ENCODE data around the gene CLDND2.

CLDND2 gene

GRCh38 chr19:51339687-51340656 lies 28.8 kb downstream of the CLDND2 start:
- H3K36me3 ChIP-seq (replicated peaks), result no peaks in the 10 kb centered on the region; the same call in 1 of the 2 replicates
- H3K4me3 ChIP-seq, result peak overlapping the region; percentile 64
- in situ Hi-C loops (cut with MboI; ENCODE audit: low sequenced_read_pairs), result no loop called here
- peaks cover 8% of the 10 kb centered on the region for H3K4me1 ChIP-seq
- H3K9me3 ChIP-seq, result no peaks in the 10 kb centered on the region
- DNase-seq (ENCODE audit: low spot score in 2 of 2), result peak; percentile 93 to 100
- H3K27me3 ChIP-seq (ENCODE audit: low read depth), result no peaks in the 10 kb centered on the region

DNA sequence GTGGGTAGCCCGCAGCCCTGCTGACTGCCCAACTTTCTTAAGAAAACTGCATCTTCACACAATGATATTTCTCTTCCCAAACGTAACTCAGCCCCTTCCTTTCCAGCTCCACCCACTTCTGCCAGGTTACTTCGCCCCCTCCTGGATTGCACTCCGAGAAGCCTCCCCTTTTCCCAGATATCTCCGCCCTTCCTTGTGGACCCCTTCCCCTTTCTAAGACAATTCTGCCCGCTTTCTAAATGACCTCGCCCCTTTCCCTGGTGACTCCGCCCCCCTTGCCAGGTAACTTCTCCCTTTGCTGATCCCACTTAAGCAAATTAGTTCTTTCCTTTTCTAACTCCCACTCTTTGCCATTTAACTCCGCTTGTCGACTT lies 29.5 kb downstream of the CLDND2 start:
- in situ Hi-C loops (cut with MboI; ENCODE audit: low sequenced_read_pairs), result no loop called here
- peaks cover 8% of the 10 kb centered on the region for H3K4me1 ChIP-seq

GRCh38 chr19:51338563-51339312 lies 30.1 kb downstream of the CLDND2 start:
- peak; percentile 65 to 92 for DNase-seq (ENCODE audit: low spot score in 2 of 2)
- H3K36me3 ChIP-seq (replicated peaks), result no peaks in the 10 kb centered on the region
- H3K27me3 ChIP-seq (ENCODE audit: low read depth), result no peaks in the 10 kb centered on the region
- H3K4me3 ChIP-seq, result peak overlapping the region; percentile 64
- peaks cover 8% of the 10 kb centered on the region for H3K4me1 ChIP-seq
- no peaks in the 10 kb centered on the region for H3K9me3 ChIP-seq
- in situ Hi-C loops (cut with MboI; ENCODE audit: low sequenced_read_pairs), result no loop called here

More for the DNA sequence above, 29.5 kb downstream of the CLDND2 start:
- DNase-seq (ENCODE audit: low spot score in 2 of 2), result peak; percentile 36 to 69
- no peaks in the 10 kb centered on the region for H3K9me3 ChIP-seq
- H3K27me3 ChIP-seq (ENCODE audit: low read depth), result no peaks in the 10 kb centered on the region
- H3K36me3 ChIP-seq (replicated peaks), result no peaks in the 10 kb centered on the region
- peak overlapping the region; percentile 64 for H3K4me3 ChIP-seq

DNA sequence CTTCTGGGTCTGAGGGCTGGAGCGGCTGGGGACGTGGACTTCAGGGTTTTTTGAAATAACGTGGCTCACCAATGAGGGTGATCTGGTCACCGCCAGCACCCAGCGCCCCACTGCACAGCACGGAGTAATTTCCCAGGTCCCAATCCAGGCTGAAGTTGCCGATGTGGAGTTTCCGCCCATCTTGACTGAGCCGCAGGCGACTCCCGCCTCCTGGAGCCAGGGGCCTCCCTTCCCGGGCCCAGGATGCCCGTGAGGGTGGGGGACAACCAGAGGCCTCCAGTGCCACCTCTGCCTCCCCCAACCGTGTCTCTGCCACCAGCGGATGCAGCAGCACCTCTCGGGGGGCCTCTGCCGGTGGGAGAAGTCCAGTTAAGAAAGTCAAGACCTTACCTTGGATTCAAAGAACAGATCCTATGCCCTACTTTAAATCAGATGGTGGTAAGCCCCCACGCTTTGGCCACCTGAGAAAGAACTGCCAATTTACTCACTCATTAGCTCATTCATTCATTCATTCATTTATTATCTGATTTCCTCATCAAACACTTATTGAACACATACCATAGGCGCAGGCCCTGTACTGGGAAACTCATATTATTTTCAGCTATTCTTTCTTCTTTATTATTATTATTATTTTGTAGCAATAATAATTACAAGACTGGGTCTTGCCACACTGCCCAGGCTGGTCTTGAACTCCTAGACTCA lies 30.8 kb downstream of the CLDND2 start:
- in situ Hi-C loops (cut with MboI; ENCODE audit: low sequenced_read_pairs), result no loop called here
- H3K4me1 ChIP-seq, result peaks cover 8% of the 10 kb centered on the region
- H3K36me3 ChIP-seq (replicated peaks), result no peaks in the 10 kb centered on the region
- no peak for DNase-seq (ENCODE audit: low spot score in 2 of 2)
- H3K9me3 ChIP-seq, result no peaks in the 10 kb centered on the region
- no peak overlapping the region; the same call in 1 of the 2 replicates for H3K4me3 ChIP-seq
- H3K27me3 ChIP-seq (ENCODE audit: low read depth), result no peaks in the 10 kb centered on the region

DNA sequence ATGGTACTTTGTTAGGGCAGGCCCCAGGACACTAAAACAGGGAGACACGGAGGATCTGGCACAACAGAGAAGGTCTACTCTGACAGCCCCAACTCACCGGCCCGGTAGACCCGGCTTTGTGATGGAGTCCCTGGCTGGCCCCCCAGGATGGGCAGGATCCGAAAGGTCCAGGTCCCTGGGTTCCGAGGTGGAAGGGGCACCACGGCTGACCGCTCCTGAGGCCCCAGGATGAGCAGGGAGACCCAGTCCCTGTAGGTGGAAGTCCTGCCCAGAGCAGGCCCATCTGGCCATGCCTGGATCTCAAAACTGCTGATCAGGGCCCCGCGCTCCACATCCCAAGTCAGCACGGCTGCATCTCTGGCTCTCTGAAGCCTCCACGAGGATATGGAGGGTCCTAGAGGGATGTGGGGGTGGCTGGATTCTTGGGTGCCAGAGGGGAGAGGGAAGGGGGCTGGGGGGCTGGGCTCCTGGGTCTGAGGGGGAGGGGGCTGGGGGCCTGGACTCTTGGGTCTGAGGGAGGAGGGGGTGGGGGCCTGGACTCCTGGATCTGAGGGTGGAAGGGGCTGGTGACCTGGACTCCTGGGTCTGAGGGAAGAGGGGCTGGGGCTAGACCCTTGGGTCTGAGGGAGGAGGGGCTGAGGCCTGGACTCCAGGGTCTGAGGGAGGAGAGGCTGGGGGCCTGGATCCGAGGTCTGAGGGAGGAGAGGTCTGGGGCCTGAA lies 31.5 kb downstream of the CLDND2 start:
- H3K27me3 ChIP-seq (ENCODE audit: low read depth), result no peaks in the 10 kb centered on the region
- no peaks in the 10 kb centered on the region for H3K36me3 ChIP-seq (replicated peaks)
- peaks cover 8% of the 10 kb centered on the region for H3K4me1 ChIP-seq
- no peak overlapping the region for H3K4me3 ChIP-seq
- in situ Hi-C loops (cut with MboI; ENCODE audit: low sequenced_read_pairs), result no loop called here
- no peak for DNase-seq (ENCODE audit: low spot score in 2 of 2)
- no peaks in the 10 kb centered on the region for H3K9me3 ChIP-seq

GRCh38 chr19:51333836-51334460 lies 34.9 kb downstream of the CLDND2 start:
- in situ Hi-C loops (cut with MboI; ENCODE audit: low sequenced_read_pairs), result no loop called here

GRCh38 chr19:51331716-51332115 lies 37.1 kb downstream of the CLDND2 start:
- no peaks in the 10 kb centered on the region for H3K9me3 ChIP-seq
- in situ Hi-C loops (cut with MboI; ENCODE audit: low sequenced_read_pairs), result no loop called here

More at GRCh38 chr19:51333836-51334460, 34.9 kb downstream of the CLDND2 start:
- Histone ChIP-seq H3K9me3 (no peaks in the 10 kb centered on the region), H3K4me1 (no peaks in the 10 kb centered on the region), H3K27me3 (ENCODE audit: low read depth) (no peaks in the 10 kb centered on the region), H3K4me3 (no peak overlapping the region), H3K36me3 (replicated peaks) (no peaks in the 10 kb centered on the region)
- no peak for DNase-seq (ENCODE audit: low spot score in 2 of 2)

DNA sequence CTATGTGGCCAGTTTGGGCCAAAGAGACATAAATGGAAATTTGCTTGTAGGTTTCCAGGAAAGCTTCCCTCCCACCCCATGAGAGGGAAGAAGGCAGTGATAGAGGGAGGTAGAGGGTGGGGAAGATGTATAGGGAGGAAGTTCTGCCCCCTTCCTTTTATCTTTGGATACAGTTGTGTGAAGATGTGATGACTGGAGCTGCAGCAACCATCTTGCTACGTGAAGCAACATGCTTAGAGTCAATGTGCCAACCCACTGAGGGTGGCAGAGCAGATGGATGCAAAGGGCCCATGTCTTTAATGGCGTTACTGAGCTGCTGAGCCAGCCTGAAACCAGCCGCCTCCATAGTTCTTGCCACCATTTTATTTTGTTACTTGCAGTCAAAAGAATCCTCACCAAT lies 37.6 kb downstream of the CLDND2 start:
- Histone ChIP-seq H3K27me3 (ENCODE audit: low read depth) (0 out of 2 replicates have a peak, but pooled peaks cover under 1% of the 10 kb centered on the region), H3K4me1 (no peaks in the 10 kb centered on the region), H3K36me3 (replicated peaks) (no peaks in the 10 kb centered on the region), H3K9me3 (no peaks in the 10 kb centered on the region), H3K4me3 (no peak overlapping the region)
- in situ Hi-C loops (cut with MboI; ENCODE audit: low sequenced_read_pairs), result no loop called here
- DNase-seq (ENCODE audit: low spot score in 2 of 2), result no peak

More at GRCh38 chr19:51331716-51332115, 37.1 kb downstream of the CLDND2 start:
- H3K27me3 ChIP-seq (ENCODE audit: low read depth), result no peaks in the 10 kb centered on the region
- no peak overlapping the region for H3K4me3 ChIP-seq
- no peaks in the 10 kb centered on the region for H3K4me1 ChIP-seq
- H3K36me3 ChIP-seq (replicated peaks), result no peaks in the 10 kb centered on the region
- no peak for DNase-seq (ENCODE audit: low spot score in 2 of 2)

- in situ Hi-C loops (cut with MboI; ENCODE audit: low sequenced_read_pairs), result no loop called here
- H3K27me3 ChIP-seq (ENCODE audit: low read depth), result peaks cover 7% of the 10 kb centered on the region; the same call in 1 of the 2 replicates
- no peaks in the 10 kb centered on the region for H3K4me1 ChIP-seq
- no peaks in the 10 kb centered on the region for H3K36me3 ChIP-seq (replicated peaks)
- H3K9me3 ChIP-seq, result no peaks in the 10 kb centered on the region
- no peak overlapping the region for H3K4me3 ChIP-seq
- no peak for DNase-seq (ENCODE audit: low spot score in 2 of 2)
These were observed 38.4 kb downstream of the CLDND2 start for GRCh38 chr19:51330366-51330765.

DNA sequence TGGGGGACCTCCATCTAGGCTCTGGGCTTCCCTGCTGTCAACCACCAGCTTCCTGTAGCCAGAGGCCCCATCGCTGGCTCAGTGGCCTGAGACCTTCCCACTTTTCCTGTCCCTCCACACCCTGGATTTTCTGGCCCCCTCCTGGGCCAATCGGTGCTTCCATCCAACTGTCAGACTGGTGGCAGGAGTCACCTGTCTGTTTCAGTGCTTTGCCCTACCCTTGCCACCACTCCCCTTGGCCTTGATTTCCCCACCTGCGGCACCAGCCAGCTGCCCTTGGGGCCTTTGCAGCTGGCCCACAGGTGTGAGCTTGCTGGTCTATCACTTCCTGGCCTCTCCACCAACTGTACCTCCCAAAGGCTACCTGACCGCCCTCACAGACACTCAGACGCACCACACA lies 39.4 kb downstream of the CLDND2 start:
- peaks cover 7% of the 10 kb centered on the region; the same call in 1 of the 2 replicates for H3K27me3 ChIP-seq (ENCODE audit: low read depth)
- H3K4me1 ChIP-seq, result no peaks in the 10 kb centered on the region
- no peaks in the 10 kb centered on the region for H3K36me3 ChIP-seq (replicated peaks)
- no peaks in the 10 kb centered on the region for H3K9me3 ChIP-seq
- no peak overlapping the region for H3K4me3 ChIP-seq
- in situ Hi-C loops (cut with MboI; ENCODE audit: low sequenced_read_pairs), result no loop called here
- DNase-seq (ENCODE audit: low spot score in 2 of 2), result no peak

GRCh38 chr19:51327066-51328001 lies 41.5 kb downstream of the CLDND2 start:
- Histone ChIP-seq H3K4me3 (peak overlapping the region; percentile 30), H3K27me3 (ENCODE audit: low read depth) (peaks cover 16% of the 10 kb centered on the region), H3K36me3 (replicated peaks) (no peaks in the 10 kb centered on the region), H3K4me1 (no peaks in the 10 kb centered on the region), H3K9me3 (no peaks in the 10 kb centered on the region)
- in situ Hi-C loops (cut with MboI; ENCODE audit: low sequenced_read_pairs), result no loop called here
- peak; percentile 37 to 82 for DNase-seq (ENCODE audit: low spot score in 2 of 2)
